ENCODE data around the gene ADAM12.

- TF ChIP-seq CTCF (IDR thresholded peaks at IDR 0.05; ENCODE audit: low read depth, low read length) (no peak), EZH2phosphoT487 (IDR thresholded peaks at IDR 0.05; ENCODE audit: low read depth) (no peak)
Observed at GRCh38 chr10:126128581-126128980, 259.7 kb downstream of the ADAM12 start.

Measured in OCI-LY3 (cell line).